ENCODE data around the gene LIME1. TPM values are rescaled to one million over a fixed set of nuclear protein-coding genes. Genes with fewer than 3 reads are reported as not detected.
A peak's percentile ranks its signal among the peaks of the same experiment; 100 is the strongest.

Gene LIME1
- total RNA-seq, 1 experiment from 2014 or later = 27.4 TPM

- no peaks in the 10 kb centered on the region for H3K27me3 ChIP-seq (ENCODE audit: insufficient read depth, low read length)
- DNase-seq (ENCODE audit: low read depth, low spot score) (no peak), ATAC-seq (no peak)
- peaks cover 13 to 35% of the 10 kb centered on the region in 2 experiments; a peak in 3 of 4 replicates for H3K4me1 ChIP-seq (ENCODE audit: control insufficient read depth in 1 of 2, insufficient read depth in 2 of 2, low read length in 2 of 2)
- H4K20me1 ChIP-seq (ENCODE audit: insufficient read depth) = no peaks in the 10 kb centered on the region
- H3K9ac ChIP-seq (ENCODE audit: low read length) = peak overlapping the region; percentile 89
- H3K9me2 ChIP-seq (ENCODE audit: insufficient read depth) = no peaks in the 10 kb centered on the region
- ChIA-PET CTCF (interaction anchor here (1.1 to 1.6 kb wide), 3 partner anchors 34 to 239 kb away, joined by 3 to 5 read pairs (median 4); partner anchors contain the start of genes ARFRP1, PRPF6, TPD52L2 and ZGPAT), RAD21 (ENCODE audit: low non-redundant PET in 1 of 2, low total read pairs in 2 of 2, uncharacterized antibody in 2 of 2, unreplicated experiment in 2 of 2) (no interaction called here), POLR2A (interaction anchor here (1.6 to 1.7 kb wide), 2 partner anchors 34 to 124 kb away, joined by 6 to 12 read pairs; partner anchors contain the start of genes ARFRP1, TPD52L2 and ZGPAT)
- no peak for TF ChIP-seq CTCF (IDR thresholded peaks at IDR 0.05 in 2 of 3, conservative IDR thresholded peaks at IDR 0.05 in 1 of 3; ENCODE audit: borderline replicate concordance in 1 of 3, insufficient read depth in 1 of 3, low read depth in 2 of 3, low read length in 2 of 3)
- TF ChIP-seq CEBPB (IDR thresholded peaks at IDR 0.05; ENCODE audit: low read depth) = no peak
- TF ChIP-seq RAD21 (IDR thresholded peaks at IDR 0.05; ENCODE audit: low read depth) = no peak
- no peak for TF ChIP-seq EGR1 (IDR thresholded peaks at IDR 0.05; ENCODE audit: low read depth)
- no peak for TF ChIP-seq ZFX (IDR thresholded peaks at IDR 0.05)
- TF ChIP-seq EZH2phosphoT487 (IDR thresholded peaks at IDR 0.05; ENCODE audit: borderline replicate concordance) = no peak
- TF ChIP-seq ATF3 (IDR thresholded peaks at IDR 0.05) = no peak
- no peak for TF ChIP-seq JUND (IDR thresholded peaks at IDR 0.05)
- TF ChIP-seq POLR2A (IDR thresholded peaks at IDR 0.05; ENCODE audit: borderline replicate concordance, extremely low read depth, insufficient read depth, insufficient read length) = no peak
- no peak for TF ChIP-seq SRF (IDR thresholded peaks at IDR 0.05; ENCODE audit: low read depth)
- no peak for TF ChIP-seq EZH2 (IDR thresholded peaks at IDR 0.05)
- no peak for TF ChIP-seq YY1 (IDR thresholded peaks at IDR 0.05; ENCODE audit: extremely low read depth, insufficient replicate concordance, low read depth, low read length)
- TF ChIP-seq MAX (IDR thresholded peaks at IDR 0.05) = no peak
- no peak for TF ChIP-seq ZBTB33 (IDR thresholded peaks at IDR 0.05; ENCODE audit: extremely low read depth, insufficient replicate concordance, low read length)
- peak overlapping the region; percentile 76 to 85 for H3K4me3 ChIP-seq (replicated peaks in 1 of 2; ENCODE audit: low read depth in 1 of 2, low read length in 2 of 2)
- intact Hi-C loops (cut with micrococcal nuclease) = no loop called here
- peak overlapping the region; percentile 96 for H3K27ac ChIP-seq (ENCODE audit: low read depth, low read length)
- H3K79me2 ChIP-seq (ENCODE audit: insufficient read depth, low read length) = peaks cover 18% of the 10 kb centered on the region
- BruUV-seq (replicated peaks) = no TSS peak
- H3K4me2 ChIP-seq (ENCODE audit: low read length) = peak overlapping the region; percentile 78
- H3K36me3 ChIP-seq (ENCODE audit: control insufficient read depth in 1 of 2, insufficient read depth in 2 of 2, low read length in 2 of 2) = peaks cover 3 to 23% of the 10 kb centered on the region in 2 experiments; a peak in 2 of 4 replicates
- H3K9me3 ChIP-seq (ENCODE audit: control insufficient read depth in 1 of 2, insufficient read depth in 1 of 2, low read depth in 1 of 2, low read length in 2 of 2) = no peaks in the 10 kb centered on the region
- no peak overlapping the region for H2AFZ ChIP-seq (ENCODE audit: low read depth, low read length, poor library complexity, severe bottlenecking)
Observed at GRCh38 chr20:63741676-63742380, 5.4 kb downstream of the LIME1 start.
